ENCODE measurements around the gene LMF2. TPM values are rescaled to one million over a fixed set of nuclear protein-coding genes. Genes with fewer than 3 reads are reported as not detected.

Gene LMF2
- total RNA-seq, 1 experiment from 2014 or later, result 34.7 TPM

- no peak for DNase-seq (ENCODE audit: low read depth in 1 of 2, low spot score in 2 of 2)
- peaks cover 96% of the 10 kb centered on the region for H3K36me3 ChIP-seq
- no peaks in the 10 kb centered on the region for H3K9me3 ChIP-seq (replicated peaks)
- H3K4me3 ChIP-seq, result no peak overlapping the region
- H3K27me3 ChIP-seq (replicated peaks), result no peaks in the 10 kb centered on the region
- no peak overlapping the region for H3K27ac ChIP-seq
- H3K4me1 ChIP-seq (replicated peaks), result no peaks in the 10 kb centered on the region
Measured at GRCh38 chr22:50459016-50459415, 48.5 kb downstream of the LMF2 start.

- Histone ChIP-seq H3K27me3 (replicated peaks) (no peaks in the 10 kb centered on the region), H3K9me3 (replicated peaks) (no peaks in the 10 kb centered on the region), H3K4me1 (replicated peaks) (no peaks in the 10 kb centered on the region), H3K36me3 (peaks cover 85% of the 10 kb centered on the region), H3K27ac (no peak overlapping the region), H3K4me3 (no peak overlapping the region)
- DNase-seq (ENCODE audit: low read depth in 1 of 2, low spot score in 2 of 2), result no peak
Measured at GRCh38 chr22:50456466-50457234, 50.9 kb downstream of the LMF2 start.

- no peak for DNase-seq (ENCODE audit: low read depth in 1 of 2, low spot score in 2 of 2)
- H3K9me3 ChIP-seq (replicated peaks), result no peaks in the 10 kb centered on the region
- no peaks in the 10 kb centered on the region for H3K4me1 ChIP-seq (replicated peaks)
- H3K36me3 ChIP-seq, result peaks cover 83% of the 10 kb centered on the region
- no peak overlapping the region for H3K4me3 ChIP-seq
- no peaks in the 10 kb centered on the region for H3K27me3 ChIP-seq (replicated peaks)
- H3K27ac ChIP-seq, result no peak overlapping the region
Measured at GRCh38 chr22:50456026-50456425, 51.5 kb downstream of the LMF2 start.

- Histone ChIP-seq H3K36me3 (peaks cover 78% of the 10 kb centered on the region), H3K9me3 (replicated peaks) (no peaks in the 10 kb centered on the region)
Measured at GRCh38 chr22:50455201-50455600, 52.3 kb downstream of the LMF2 start.

GRCh38 chr22:50454556-50455075 is 52.9 kb downstream of the LMF2 start:
- Histone ChIP-seq H3K27ac (no peak overlapping the region), H3K27me3 (replicated peaks) (no peaks in the 10 kb centered on the region), H3K36me3 (peaks cover 77% of the 10 kb centered on the region), H3K9me3 (replicated peaks) (no peaks in the 10 kb centered on the region), H3K4me3 (no peak overlapping the region), H3K4me1 (replicated peaks) (no peaks in the 10 kb centered on the region)
- no peak for DNase-seq (ENCODE audit: low read depth in 1 of 2, low spot score in 2 of 2)

More at GRCh38 chr22:50455201-50455600, 52.3 kb downstream of the LMF2 start:
- H3K27ac ChIP-seq, result no peak overlapping the region
- no peaks in the 10 kb centered on the region for H3K4me1 ChIP-seq (replicated peaks)
- no peak for DNase-seq (ENCODE audit: low read depth in 1 of 2, low spot score in 2 of 2)
- H3K27me3 ChIP-seq (replicated peaks), result no peaks in the 10 kb centered on the region
- H3K4me3 ChIP-seq, result no peak overlapping the region

Other genes starting within 250 kb of the LMF2 start
- gene MAPK12, start 246.0 kb downstream of the LMF2 start, total RNA-seq (2014; rRNA removed; shearing (Covaris generic)), result 1.9 and 4.8 TPM in 2 replicates
- 1.3 and 2.2 TPM in 2 replicates for gene MAPK11, start 237.3 kb downstream of the LMF2 start, total RNA-seq (2014; rRNA removed; shearing (Covaris generic))
- 45.9 and 61.7 TPM in 2 replicates for gene PLXNB2, start 200.1 kb downstream of the LMF2 start, total RNA-seq (2014; rRNA removed; shearing (Covaris generic))
- gene DENND6B, start 180.7 kb downstream of the LMF2 start, total RNA-seq (2014; rRNA removed; shearing (Covaris generic)), result 0.06 and 0.47 TPM in 2 replicates
- 62.1 and 69.7 TPM in 2 replicates for gene PPP6R2, start 164.4 kb downstream of the LMF2 start, total RNA-seq (2014; rRNA removed; shearing (Covaris generic))
- gene SBF1, start 32.7 kb downstream of the LMF2 start, total RNA-seq (2014; rRNA removed; shearing (Covaris generic)), result 77.0 and 87.9 TPM in 2 replicates
- gene ADM2, start 26.2 kb downstream of the LMF2 start, total RNA-seq (2014; rRNA removed; shearing (Covaris generic)), result 0.05 TPM in 1 of 2 replicates, not detected in the other
- not detected in 2 replicates for gene MIOX, start 20.8 kb downstream of the LMF2 start, total RNA-seq (2014; rRNA removed; shearing (Covaris generic))
- gene NCAPH2, start 522 bp upstream of the LMF2 start, total RNA-seq (2014; rRNA removed; shearing (Covaris generic)), result 106 and 113 TPM in 2 replicates
- gene SCO2, start 17.9 kb upstream of the LMF2 start, total RNA-seq (2014; rRNA removed; shearing (Covaris generic)), result 2.0 and 6.3 TPM in 2 replicates
- gene TYMP, start 22.3 kb upstream of the LMF2 start, total RNA-seq (2014; rRNA removed; shearing (Covaris generic)), result 3.2 and 12.6 TPM in 2 replicates
- 0.11 and 0.66 TPM in 2 replicates for gene KLHDC7B, start 38.2 kb upstream of the LMF2 start, total RNA-seq (2014; rRNA removed; shearing (Covaris generic))
- gene SYCE3, start 55.2 kb upstream of the LMF2 start, total RNA-seq (2014; rRNA removed; shearing (Covaris generic)), result not detected in 2 replicates
- gene CPT1B, start 70.7 kb upstream of the LMF2 start, total RNA-seq (2014; rRNA removed; shearing (Covaris generic)), result 1.7 and 2.5 TPM in 2 replicates
- 26.5 and 47.8 TPM in 2 replicates for gene CHKB, start 75.1 kb upstream of the LMF2 start, total RNA-seq (2014; rRNA removed; shearing (Covaris generic))
- gene MAPK8IP2, start 93.1 kb upstream of the LMF2 start, total RNA-seq (2014; rRNA removed; shearing (Covaris generic)), result 0.03 TPM in 1 of 2 replicates, not detected in the other
- 20.2 and 22.7 TPM in 2 replicates for gene ARSA, start 120.5 kb upstream of the LMF2 start, total RNA-seq (2014; rRNA removed; shearing (Covaris generic))
- gene SHANK3, start 165.1 kb upstream of the LMF2 start, total RNA-seq (2014; rRNA removed; shearing (Covaris generic)), result 0.22 and 0.53 TPM in 2 replicates
- gene ACR, start 230.5 kb upstream of the LMF2 start, total RNA-seq (2014; rRNA removed; shearing (Covaris generic)), result not detected in 2 replicates